Measurements from ENCODE around the gene CDH13. TPM values are rescaled to one million over a fixed set of nuclear protein-coding genes. Genes with fewer than 3 reads are reported as not detected.

CDH13 gene
- total and polyA plus RNA-seq, 10 of the 15 experiments (the other 5 are each of a cell fraction or from before 2014, with no cell fraction given): under 0.01 to 0.05 TPM; not detected in 8

- no peak overlapping the region for H3K27ac ChIP-seq (ENCODE audit: control insufficient read depth, insufficient read depth)
- ChIA-PET RAD21 (ENCODE audit: unreplicated experiment) (no interaction called here), SMC1A (ENCODE audit: uncharacterized antibody, unreplicated experiment) (no interaction called here), POLR2A (no interaction called here), CTCF (no interaction called here)
- DNase-seq (ENCODE audit: low read depth, low spot score) (no peak), ATAC-seq (no peak), FAIRE-seq (no peak)
- no peak overlapping the region for H3K4me2 ChIP-seq (ENCODE audit: control insufficient read depth, insufficient read depth)
- no peaks in the 10 kb centered on the region for H4K20me1 ChIP-seq (ENCODE audit: control insufficient read depth, insufficient read depth)
- H3K9ac ChIP-seq (ENCODE audit: control insufficient read depth, insufficient read depth, low read length): no peak overlapping the region
- H3K36me3 ChIP-seq (ENCODE audit: control insufficient read depth in 2 of 2, insufficient read depth in 2 of 2, low read length in 1 of 2): no peaks in the 10 kb centered on the region
- peaks cover 0 to 1% of the 10 kb centered on the region in 2 experiments; a peak in 1 of 4 replicates for H3K27me3 ChIP-seq (replicated peaks in 1 of 2; ENCODE audit: control insufficient read depth in 2 of 2, insufficient read depth in 2 of 2, low read length in 1 of 2)
- no TSS peak for BruUV-seq (replicated peaks)
- TF ChIP-seq ZNF24 (IDR thresholded peaks at IDR 0.05): no peak
- TF ChIP-seq ASH2L (IDR thresholded peaks at IDR 0.05; ENCODE audit: borderline replicate concordance, low read depth): no peak
- H3K4me3 ChIP-seq: no peak overlapping the region
- no peaks in the 10 kb centered on the region for H3K79me2 ChIP-seq (ENCODE audit: control insufficient read depth, insufficient read depth, low read length)
- no peak overlapping the region for H2AFZ ChIP-seq (ENCODE audit: control insufficient read depth, low read depth, low read length)
- in situ Hi-C loops (cut with MboI) (no loop called here), intact Hi-C loops (cut with micrococcal nuclease; ENCODE audit: unreplicated experiment) (no loop called here)
- WGBS (ENCODE audit: insufficient coverage, insufficient replicate concordance, low lambda C conversion rate, missing lambda C conversion rate): 62% methylated on average over 8 of the region's 8 CpGs
- H3K4me1 ChIP-seq (ENCODE audit: control insufficient read depth, insufficient read depth, low read length): no peaks in the 10 kb centered on the region
- no peaks in the 10 kb centered on the region for H3K9me3 ChIP-seq (replicated peaks; ENCODE audit: control insufficient read depth, insufficient read depth, low read length)
Observed at GRCh38 chr16:83845263-83845662, 1218.5 kb downstream of the CDH13 start.

- in situ Hi-C loops (cut with MboI): no loop called here
- no peaks in the 10 kb centered on the region for H3K4me1 ChIP-seq (ENCODE audit: control insufficient read depth, insufficient read depth, low read length)
- no peak overlapping the region for H3K27ac ChIP-seq (ENCODE audit: control insufficient read depth, insufficient read depth)
- H3K4me3 ChIP-seq: no peak overlapping the region
- no peak overlapping the region for H2AFZ ChIP-seq (ENCODE audit: control insufficient read depth, low read depth, low read length)
- intact Hi-C loops (cut with micrococcal nuclease; ENCODE audit: unreplicated experiment): no loop called here
- no peaks in the 10 kb centered on the region for H4K20me1 ChIP-seq (ENCODE audit: control insufficient read depth, insufficient read depth)
- H3K9me3 ChIP-seq (replicated peaks; ENCODE audit: control insufficient read depth, insufficient read depth, low read length): no peaks in the 10 kb centered on the region
- CTCF ChIA-PET: interaction anchor here (1.0 kb wide), 1 partner anchor 18 kb away, joined by 3 read pairs; no protein-coding TSS in a partner anchor
- TF ChIP-seq ZZZ3 (IDR thresholded peaks at IDR 0.05; ENCODE audit: control insufficient read depth, insufficient read length, low read depth) (no peak), SMARCA5 (IDR thresholded peaks at IDR 0.05) (no peak), BCL11A (IDR thresholded peaks at IDR 0.05; ENCODE audit: low read depth, low read length) (no peak), SIN3A (IDR thresholded peaks at IDR 0.05; ENCODE audit: low read depth, low read length) (no peak), MXI1 (IDR thresholded peaks at IDR 0.05; ENCODE audit: low read depth, low read length) (no peak), EGR1 (IDR thresholded peaks at IDR 0.05; ENCODE audit: borderline replicate concordance in 1 of 2, low read depth in 2 of 2, low read length in 2 of 2) (no peak), JUND (IDR thresholded peaks at IDR 0.05; ENCODE audit: low read depth, low read length) (no peak), POLR2A (IDR thresholded peaks at IDR 0.05; ENCODE audit: low read depth, low read length) (no peak), CBX3 (IDR thresholded peaks at IDR 0.05; ENCODE audit: borderline replicate concordance, low read depth) (no peak), CBX5 (IDR thresholded peaks at IDR 0.05; ENCODE audit: low read depth) (no peak), NRF1 (conservative IDR thresholded peaks at IDR 0.05; ENCODE audit: low read depth, low read length) (no peak), BRCA1 (IDR thresholded peaks at IDR 0.05; ENCODE audit: low read depth, low read length) (no peak), FOS (IDR thresholded peaks at IDR 0.05; ENCODE audit: borderline replicate concordance, extremely low read depth, insufficient read length) (no peak), RUNX3 (IDR thresholded peaks at IDR 0.05; ENCODE audit: low read length) (no peak), MYB (IDR thresholded peaks at IDR 0.05; ENCODE audit: borderline replicate concordance, low read depth, low read length) (no peak), TCF12 (IDR thresholded peaks at IDR 0.05; ENCODE audit: low read depth, low read length) (no peak), RBBP5 (conservative IDR thresholded peaks at IDR 0.05) (no peak), ZNF622 (IDR thresholded peaks at IDR 0.05) (no peak), NFYA (IDR thresholded peaks at IDR 0.05; ENCODE audit: borderline replicate concordance, low read depth, low read length) (no peak)
- WGBS (ENCODE audit: insufficient coverage, insufficient replicate concordance, low lambda C conversion rate, missing lambda C conversion rate): 44% methylated on average over 14 of the region's 14 CpGs
- H3K27me3 ChIP-seq (replicated peaks in 1 of 2; ENCODE audit: control insufficient read depth in 2 of 2, insufficient read depth in 2 of 2, low read length in 1 of 2): peaks cover 0 to 1% of the 10 kb centered on the region in 2 experiments; a peak in 1 of 4 replicates
- BruUV-seq (replicated peaks): no TSS peak
- no peak overlapping the region for H3K4me2 ChIP-seq (ENCODE audit: control insufficient read depth, insufficient read depth)
- FAIRE-seq (no peak), DNase-seq (ENCODE audit: low read depth, low spot score) (no peak), ATAC-seq (no peak)
- H3K36me3 ChIP-seq (ENCODE audit: control insufficient read depth in 2 of 2, insufficient read depth in 2 of 2, low read length in 1 of 2): no peaks in the 10 kb centered on the region
- RAD21 ChIA-PET (ENCODE audit: unreplicated experiment): no interaction called here
- POLR2A ChIA-PET: no interaction called here
- SMC1A ChIA-PET (ENCODE audit: uncharacterized antibody, unreplicated experiment): no interaction called here
- no peaks in the 10 kb centered on the region for H3K79me2 ChIP-seq (ENCODE audit: control insufficient read depth, insufficient read depth, low read length)
- no peak overlapping the region for H3K9ac ChIP-seq (ENCODE audit: control insufficient read depth, insufficient read depth, low read length)
Observed at GRCh38 chr16:83847371-83848225, 1220.8 kb downstream of the CDH13 start.
